ENCODE data around the gene LPXN. TPM values are rescaled to one million over a fixed set of nuclear protein-coding genes. Genes with fewer than 3 reads are reported as not detected.

The LPXN gene
- total and polyA plus RNA-seq, 5 experiments from 2014 or later, result 200 to 261 (median 208) TPM

DNA sequence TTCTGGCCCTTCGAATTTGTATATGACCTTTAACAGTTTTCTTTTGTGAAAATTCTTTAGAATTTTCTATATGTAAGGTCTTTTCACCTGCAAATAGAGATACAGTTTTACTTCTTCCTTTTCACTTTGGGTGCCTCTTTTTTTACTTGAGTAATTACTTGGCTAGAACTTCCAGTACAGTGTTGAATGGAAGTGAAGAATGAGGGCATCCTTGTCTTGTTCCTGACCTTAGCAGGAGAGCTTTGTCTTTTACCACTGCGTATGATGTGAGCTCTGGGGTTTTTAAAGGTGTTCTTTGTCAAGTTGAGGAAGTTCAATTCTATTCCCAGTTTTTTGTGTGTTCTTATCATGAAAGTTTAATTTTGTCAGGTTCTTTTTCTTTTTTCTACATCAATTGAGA, 24.9 kb upstream of the LPXN start:
- Mint-ChIP-seq H3K36me3 (peaks cover 8 to 36% (median 24%) of the 10 kb centered on the region in 3 donors), H3K4me3 (peak overlapping the region in 2 of 10 donors; percentile 27 to 39), H3K4me1 (peaks cover 49 to 94% (median 92%) of the 10 kb centered on the region in 4 donors), H3K27ac (peak overlapping the region in 3 of 10 donors; percentile 20 to 44 (median 42)), H3K9me3 (no peaks in the 10 kb centered on the region), H3K27me3 (no peaks in the 10 kb centered on the region)
- ATAC-seq, result no peak
- no peak for DNase-seq
- POLR2A ChIA-PET, result no interaction called here

DNA sequence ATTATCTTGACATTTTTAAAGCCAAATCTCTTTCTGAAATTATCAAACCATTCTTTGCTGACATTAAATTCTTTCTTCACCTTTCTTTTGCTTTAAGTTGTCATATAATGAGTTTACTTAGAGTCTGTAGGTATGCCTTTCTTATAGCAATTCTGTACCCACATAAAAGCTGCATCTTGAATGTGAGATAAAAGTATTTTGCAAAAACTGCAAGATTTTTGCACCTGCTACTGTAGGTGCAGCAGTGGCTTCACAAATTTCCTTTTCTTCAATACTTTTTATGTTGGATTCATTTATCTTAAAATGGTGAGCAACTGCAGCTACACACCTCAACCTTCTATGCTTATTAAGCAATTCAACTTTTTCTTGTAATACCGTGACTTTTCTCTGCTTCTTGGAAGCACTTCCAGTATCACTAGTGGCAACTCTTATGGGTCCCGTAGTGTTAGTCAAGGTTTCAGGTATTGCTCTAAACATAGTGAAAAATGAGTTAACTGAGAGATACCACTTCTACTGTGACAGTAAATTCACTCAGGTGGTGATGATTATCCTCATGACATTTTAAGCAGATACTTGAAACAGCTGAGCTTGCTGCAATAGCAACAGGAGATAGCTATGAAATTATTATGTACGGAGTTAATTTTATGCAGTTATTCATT, 22.0 kb upstream of the LPXN start:
- no peaks in the 10 kb centered on the region for H3K9me3 Mint-ChIP-seq
- peak overlapping the region; percentile 15 to 71 (median 46) for H3K4me3 Mint-ChIP-seq
- H3K4me1 Mint-ChIP-seq, result peaks cover 45 to 91% (median 88%) of the 10 kb centered on the region in 4 donors
- POLR2A ChIA-PET, result interaction anchor here (0.8 to 1.1 kb wide), 3 partner anchors 9 to 53 kb away, joined by 3 to 4 read pairs (median 3); no protein-coding TSS in a partner anchor
- H3K27ac Mint-ChIP-seq, result peak overlapping the region; percentile 15 to 86 (median 66)
- H3K27me3 Mint-ChIP-seq, result no peaks in the 10 kb centered on the region
- H3K36me3 Mint-ChIP-seq, result peaks cover under 1 to 35% (median 12%) of the 10 kb centered on the region in 3 donors
- DNase-seq (no peak), ATAC-seq (peak; percentile 33 to 49)

DNA sequence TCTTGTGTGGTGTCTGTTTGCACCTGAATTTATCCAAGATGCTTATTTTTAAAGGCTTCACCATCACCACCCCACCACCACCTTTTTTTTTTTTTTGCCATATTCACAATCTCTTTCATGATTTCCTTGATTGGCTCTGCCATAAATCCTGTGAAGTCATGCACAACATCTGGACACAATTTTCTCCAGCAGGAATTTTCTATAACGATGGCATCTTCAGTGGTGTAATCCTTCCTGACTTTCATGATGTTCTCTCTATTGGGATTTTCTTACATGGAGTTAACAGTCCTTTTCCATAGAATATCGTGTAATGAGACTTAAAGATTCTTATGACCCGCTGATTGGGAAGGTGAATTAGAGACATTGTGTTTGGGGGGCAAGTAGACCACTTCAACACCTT, 21.0 kb upstream of the LPXN start:
- Mint-ChIP-seq H3K27ac (peak overlapping the region; percentile 25 to 86 (median 76)), H3K4me3 (peak overlapping the region in 8 of 10 donors; percentile 22 to 62 (median 49)), H3K27me3 (no peaks in the 10 kb centered on the region), H3K9me3 (no peaks in the 10 kb centered on the region), H3K36me3 (peaks cover 0 to 35% (median 11%) of the 10 kb centered on the region in 3 donors), H3K4me1 (peaks cover 47 to 93% (median 86%) of the 10 kb centered on the region in 4 donors)
- ATAC-seq (no peak), DNase-seq (no peak)
- POLR2A ChIA-PET, result no interaction called here

DNA sequence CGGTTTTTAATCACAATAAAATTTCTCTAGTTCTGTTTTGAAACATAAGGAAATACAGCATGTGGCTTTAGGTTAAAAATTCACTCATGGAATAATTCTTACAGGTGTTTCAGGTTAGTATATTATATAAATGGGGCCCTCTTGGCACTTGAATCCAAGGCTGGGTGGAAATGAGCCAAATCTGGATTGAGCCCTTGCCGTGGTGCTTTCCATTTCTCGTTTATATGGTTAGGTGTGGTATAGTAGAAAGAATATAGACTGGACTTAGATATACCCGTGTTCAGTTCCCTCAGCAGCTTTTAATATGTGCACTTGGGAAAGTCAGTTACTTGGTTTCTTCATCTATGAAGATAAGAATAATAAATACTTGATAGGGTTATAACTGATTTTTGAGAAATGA, 19.2 kb upstream of the LPXN start:
- no peak for ATAC-seq
- Mint-ChIP-seq H3K4me1 (peaks cover 45 to 88% (median 82%) of the 10 kb centered on the region in 4 donors), H3K36me3 (peaks cover 0 to 46% (median 13%) of the 10 kb centered on the region in 3 donors), H3K27ac (peak overlapping the region in 5 of 10 donors; percentile 8 to 85 (median 47)), H3K27me3 (no peaks in the 10 kb centered on the region), H3K4me3 (no peak overlapping the region), H3K9me3 (no peaks in the 10 kb centered on the region)
- POLR2A ChIA-PET, result no interaction called here
- DNase-seq, result no peak

DNA sequence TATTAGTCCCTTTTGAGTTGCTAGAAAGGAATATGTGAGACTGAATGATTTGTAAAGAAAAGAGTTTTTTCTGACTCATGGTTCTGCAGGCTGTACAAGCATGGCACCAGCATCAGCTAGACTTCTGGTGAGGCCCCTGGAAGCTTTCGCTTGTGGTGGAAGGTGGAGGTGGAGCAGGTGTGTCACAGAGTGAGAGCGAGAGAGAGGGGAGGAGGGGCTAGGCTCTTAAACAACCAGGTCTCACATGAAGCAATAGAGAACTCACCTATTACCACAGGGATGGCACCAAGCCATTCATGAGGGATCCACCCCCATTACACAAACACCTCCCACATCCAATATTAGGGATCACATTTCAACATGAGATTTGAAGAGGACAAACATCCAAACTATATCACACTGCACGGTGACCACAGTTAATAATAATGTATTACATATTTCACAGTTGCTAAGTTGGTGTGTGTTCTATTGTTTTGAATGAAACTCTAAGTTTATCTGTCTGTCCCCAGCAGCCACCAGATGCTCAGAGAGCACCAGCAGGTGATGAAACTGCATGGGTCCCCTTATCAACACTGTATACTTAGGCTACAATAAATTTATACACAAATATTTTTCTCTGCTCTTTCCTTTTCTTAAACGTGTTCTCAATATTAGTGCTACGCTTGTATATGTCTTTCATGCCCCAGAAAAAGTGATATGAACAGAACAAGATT, 17.3 kb upstream of the LPXN start:
- H3K27ac Mint-ChIP-seq, result peak overlapping the region in 8 of 10 donors; percentile 1 to 66 (median 26)
- no peaks in the 10 kb centered on the region for H3K9me3 Mint-ChIP-seq
- ATAC-seq (peak; percentile 52 to 66), DNase-seq (no peak)
- H3K36me3 Mint-ChIP-seq, result peaks cover 0 to 51% (median 13%) of the 10 kb centered on the region in 3 donors
- POLR2A ChIA-PET, result interaction anchor here (1.0 kb wide), 1 partner anchor 13 kb away, joined by 3 read pairs; no protein-coding TSS in a partner anchor
- H3K27me3 Mint-ChIP-seq, result no peaks in the 10 kb centered on the region
- H3K4me3 Mint-ChIP-seq, result peak overlapping the region in 2 of 10 donors; percentile 1 to 3
- peaks cover 39 to 80% (median 71%) of the 10 kb centered on the region in 4 donors for H3K4me1 Mint-ChIP-seq

DNA sequence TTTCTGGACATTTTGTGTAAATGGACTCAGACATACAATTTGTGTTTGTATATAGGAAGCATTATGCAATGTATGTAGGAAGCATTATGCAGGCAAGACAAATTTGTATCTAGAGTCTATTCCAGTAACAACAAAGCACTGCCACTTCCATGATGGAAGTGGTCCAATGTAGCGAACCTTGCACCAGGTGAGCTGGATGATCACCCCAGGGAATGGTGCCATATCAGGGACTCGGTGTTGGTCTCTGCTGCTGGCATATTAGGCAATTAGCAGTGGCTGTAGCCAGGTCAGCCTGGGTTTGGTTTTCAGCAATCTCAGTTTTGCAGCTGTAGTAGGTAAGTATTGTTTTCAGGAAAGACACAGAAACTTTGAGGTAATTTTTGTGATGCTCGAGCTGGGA, 16.0 kb upstream of the LPXN start:
- H3K4me3 Mint-ChIP-seq, result no peak overlapping the region
- H3K27me3 Mint-ChIP-seq, result no peaks in the 10 kb centered on the region
- H3K27ac Mint-ChIP-seq, result peak overlapping the region in 2 of 10 donors; percentile 5 to 65
- no peak for ATAC-seq
- H3K4me1 Mint-ChIP-seq, result peaks cover 33 to 80% (median 67%) of the 10 kb centered on the region in 4 donors
- H3K9me3 Mint-ChIP-seq, result no peaks in the 10 kb centered on the region
- H3K36me3 Mint-ChIP-seq, result peaks cover 0 to 60% (median 13%) of the 10 kb centered on the region in 3 donors
- POLR2A ChIA-PET, result no interaction called here
- no peak for DNase-seq

DNA sequence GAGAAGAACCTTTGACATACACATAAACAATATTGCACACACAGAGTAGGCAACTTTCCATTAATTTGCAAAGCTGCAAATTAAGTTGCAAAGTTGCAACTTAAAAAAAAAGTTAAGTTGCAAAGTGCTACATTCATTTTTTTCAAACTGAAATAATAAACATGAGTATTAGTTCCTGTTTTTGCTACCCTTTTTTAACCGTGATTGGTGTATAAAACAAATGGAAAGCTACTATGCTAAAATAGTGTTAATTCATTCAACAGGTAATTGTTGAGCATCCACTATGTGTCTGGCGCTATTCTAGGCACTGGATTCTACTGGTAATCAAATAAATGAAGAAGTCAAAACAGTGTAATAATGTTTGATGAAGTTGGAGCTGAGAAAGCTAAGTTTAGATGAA, 11.3 kb upstream of the LPXN start:
- POLR2A ChIA-PET, result no interaction called here
- ATAC-seq (no peak), DNase-seq (no peak)
- Mint-ChIP-seq H3K27me3 (no peaks in the 10 kb centered on the region), H3K27ac (peak overlapping the region in 2 of 10 donors; percentile 3 to 42), H3K9me3 (no peaks in the 10 kb centered on the region), H3K4me3 (peak overlapping the region in 1 of 10 donors; percentile 2), H3K36me3 (peaks cover 0 to 54% (median 11%) of the 10 kb centered on the region in 3 donors), H3K4me1 (peaks cover 17 to 76% (median 58%) of the 10 kb centered on the region in 4 donors)

DNA sequence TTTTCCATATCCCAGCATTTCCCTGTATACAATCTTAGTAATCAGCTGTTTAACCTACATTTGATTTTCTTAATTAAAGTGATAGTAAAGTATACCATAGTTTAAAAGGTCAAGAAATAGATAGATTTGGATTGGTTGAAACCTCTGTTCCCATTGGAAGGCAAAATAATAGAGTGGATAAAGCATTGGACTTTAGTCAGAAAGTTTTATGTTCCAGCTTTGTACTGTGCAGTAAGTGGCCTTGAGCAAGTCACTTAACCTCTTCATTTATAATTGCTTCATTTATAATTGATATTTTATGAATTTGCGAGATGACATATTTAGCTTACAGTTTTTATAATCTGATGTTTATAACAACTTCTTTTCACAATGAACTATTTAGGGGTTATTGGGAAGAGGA, 6.8 kb upstream of the LPXN start:
- Mint-ChIP-seq H3K4me1 (peaks cover 20 to 75% (median 59%) of the 10 kb centered on the region in 4 donors), H3K27me3 (peaks cover 0 to 2% (median 0%) of the 10 kb centered on the region in 5 donors), H3K9me3 (no peaks in the 10 kb centered on the region), H3K36me3 (peaks cover 0 to 34% (median 6%) of the 10 kb centered on the region in 3 donors), H3K27ac (no peak overlapping the region), H3K4me3 (peak overlapping the region in 9 of 10 donors; percentile 6 to 95 (median 10))
- POLR2A ChIA-PET, result no interaction called here
- ATAC-seq (no peak), DNase-seq (no peak)

DNA sequence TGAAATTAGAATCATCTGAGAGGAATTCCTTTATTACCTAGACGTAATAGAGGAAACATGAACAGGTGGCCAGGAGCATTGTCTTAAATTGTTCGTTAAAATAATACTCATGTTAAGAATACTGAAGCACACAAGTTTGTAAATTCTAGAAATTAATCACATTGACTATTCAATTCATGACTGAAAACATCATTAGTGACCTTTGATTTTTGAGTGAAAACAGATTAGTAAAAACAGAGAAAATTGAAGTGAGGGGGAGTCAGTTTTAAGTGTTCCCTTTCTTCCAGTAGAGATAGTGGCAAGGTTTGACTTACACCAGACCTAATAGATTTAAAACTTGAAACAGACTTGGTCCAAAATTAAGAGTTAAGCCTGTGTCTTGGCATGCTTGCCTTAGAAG, 4.7 kb upstream of the LPXN start:
- Mint-ChIP-seq H3K4me1 (peaks cover 22 to 77% (median 61%) of the 10 kb centered on the region in 4 donors), H3K4me3 (peak overlapping the region; percentile 92 to 100 (median 98)), H3K27me3 (peaks cover 0 to 2% (median 0%) of the 10 kb centered on the region in 5 donors), H3K27ac (peak overlapping the region in 9 of 10 donors; percentile 89 to 100 (median 98)), H3K9me3 (no peaks in the 10 kb centered on the region), H3K36me3 (peaks cover 0 to 13% (median 5%) of the 10 kb centered on the region in 3 donors)
- POLR2A ChIA-PET, result interaction anchor here (0.7 to 5.4 kb wide), 4 partner anchors 9 to 976 kb away, joined by 3 to 82 read pairs (median 4); no protein-coding TSS in a partner anchor
- no peak for DNase-seq
- ATAC-seq, result no peak

DNA sequence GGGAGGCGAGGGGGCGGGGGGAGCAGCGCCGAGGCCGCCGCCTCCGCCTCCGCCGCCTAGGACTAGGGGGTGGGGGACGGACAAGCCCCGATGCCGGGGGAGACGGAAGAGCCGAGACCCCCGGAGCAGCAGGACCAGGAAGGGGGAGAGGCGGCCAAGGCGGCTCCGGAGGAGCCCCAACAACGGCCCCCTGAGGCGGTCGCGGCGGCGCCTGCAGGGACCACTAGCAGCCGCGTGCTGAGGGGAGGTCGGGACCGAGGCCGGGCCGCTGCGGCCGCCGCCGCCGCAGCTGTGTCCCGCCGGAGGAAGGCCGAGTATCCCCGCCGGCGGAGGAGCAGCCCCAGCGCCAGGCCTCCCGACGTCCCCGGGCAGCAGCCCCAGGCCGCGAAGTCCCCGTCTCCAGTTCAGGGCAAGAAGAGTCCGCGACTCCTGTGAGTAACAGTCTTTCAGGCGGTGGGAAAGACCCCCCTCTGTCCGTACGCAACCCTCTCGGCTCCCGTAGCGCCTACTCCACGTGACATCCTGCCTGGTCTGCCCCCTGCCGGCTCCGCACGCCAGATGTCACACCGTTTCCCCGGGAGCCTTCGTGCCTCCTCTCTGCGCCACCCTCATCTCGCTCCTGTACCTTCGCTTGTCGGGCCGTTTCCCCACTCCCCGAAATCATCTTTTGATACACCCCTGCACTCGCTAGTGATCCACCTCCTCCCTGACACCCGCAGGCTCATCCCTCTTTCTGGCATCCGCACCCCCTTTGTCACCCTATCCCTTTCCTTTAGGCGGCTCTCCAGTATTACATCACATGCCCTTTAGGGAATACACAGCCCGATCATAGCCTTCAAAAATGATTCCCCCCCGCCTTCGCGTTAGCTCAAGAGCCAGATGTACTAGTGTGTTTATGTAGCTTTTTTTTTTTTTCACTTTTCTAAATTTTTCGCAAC, 3.8 kb upstream of the LPXN start:
- H3K36me3 Mint-ChIP-seq, result peaks cover 0 to 9% (median 7%) of the 10 kb centered on the region in 3 donors
- H3K27me3 Mint-ChIP-seq, result peaks cover 0 to 2% (median 0%) of the 10 kb centered on the region in 5 donors
- DNase-seq, result peak; percentile 89 to 96 (median 91)
- POLR2A ChIA-PET, result interaction anchor here (0.6 to 5.4 kb wide), 7 partner anchors 10 to 975 kb away, joined by 3 to 82 read pairs (median 4); no protein-coding TSS in a partner anchor
- peak overlapping the region; percentile 92 to 100 (median 98) for H3K4me3 Mint-ChIP-seq
- no peaks in the 10 kb centered on the region for H3K9me3 Mint-ChIP-seq
- peak; percentile 42 to 49 for ATAC-seq
- peak overlapping the region; percentile 89 to 100 (median 100) for H3K27ac Mint-ChIP-seq
- peaks cover 26 to 78% (median 66%) of the 10 kb centered on the region in 4 donors for H3K4me1 Mint-ChIP-seq

DNA sequence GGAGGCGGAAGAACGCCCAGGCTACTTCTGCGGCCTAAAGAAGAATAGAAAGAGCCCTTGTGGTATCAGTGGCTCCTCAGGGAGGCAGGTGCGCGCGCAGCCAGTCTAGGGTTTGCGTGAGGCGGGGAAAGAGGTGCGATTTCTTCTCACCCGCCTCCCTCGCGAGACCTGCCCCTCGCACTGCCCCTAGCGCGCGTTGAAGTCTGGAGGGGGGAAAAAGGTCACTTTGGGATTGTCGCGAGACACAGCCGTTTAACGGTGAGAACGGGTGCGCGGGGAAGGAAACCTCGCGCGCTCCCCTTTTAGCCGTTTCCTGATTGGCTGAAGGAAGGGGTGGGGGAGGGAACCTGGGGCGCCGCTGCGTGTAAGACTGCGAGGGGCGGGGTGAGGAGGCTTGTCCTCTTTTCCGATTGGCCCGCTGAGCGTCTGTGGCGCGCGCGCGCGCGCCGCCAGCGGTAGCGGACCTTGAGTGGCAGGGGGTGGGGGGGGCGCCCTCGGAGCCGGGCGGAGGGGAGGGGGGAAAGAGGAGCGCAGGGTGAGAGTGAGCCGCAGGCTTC, 3.1 kb upstream of the LPXN start, which contains the start of gene ZFP91:
TSS of gene ZFP91 (plus strand) at position 429 of the 557 bp plus-strand sequence. CDS start 219 bp downstream, outside the sequence.
- peaks cover 0 to 2% (median 0%) of the 10 kb centered on the region in 5 donors for H3K27me3 Mint-ChIP-seq
- POLR2A ChIA-PET, result interaction anchor here (0.8 to 5.4 kb wide), 15 partner anchors 10 to 912 kb away, joined by 3 to 82 read pairs (median 5); partner anchors contain the start of gene SELENOH
- H3K9me3 Mint-ChIP-seq, result no peaks in the 10 kb centered on the region
- ATAC-seq, result peak; percentile 50 to 58
- peak; percentile 92 to 99 (median 96) for DNase-seq
- peaks cover 0 to 9% (median 7%) of the 10 kb centered on the region in 3 donors for H3K36me3 Mint-ChIP-seq
- H3K27ac Mint-ChIP-seq, result peak within 1 kb of the TSS; percentile 99 to 100 (median 100)
- peak within 1 kb of the TSS; percentile 92 to 100 (median 98) for H3K4me3 Mint-ChIP-seq
- H3K4me1 Mint-ChIP-seq, result peaks cover 28 to 79% (median 69%) of the 10 kb centered on the region in 4 donors

Measured in naive thymus-derived CD8-positive, alpha-beta T cell (primary cell).